ENCODE data around the gene OR1I1.

DNA sequence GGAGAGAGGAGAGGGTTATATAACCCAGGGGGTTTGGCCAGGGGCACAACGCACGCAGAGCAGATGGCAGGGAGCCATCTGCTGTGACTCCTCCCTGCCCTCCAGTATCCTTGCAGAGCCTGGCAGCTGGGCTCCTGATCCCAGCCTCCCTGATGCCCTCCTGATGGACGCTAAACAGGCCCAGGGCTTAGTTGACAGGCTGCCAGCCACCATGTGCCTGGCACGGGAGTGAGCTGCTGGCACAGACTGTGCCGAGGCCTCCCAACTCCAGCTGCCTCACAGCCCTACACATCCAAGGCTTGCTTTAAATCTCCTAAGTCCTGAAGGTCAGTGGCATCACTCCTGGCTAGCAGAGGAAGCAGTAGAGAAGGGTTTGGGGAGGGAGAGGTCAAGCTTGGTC lies 41.9 kb downstream of the OR1I1 start:
- TF ChIP-seq CTCF (conservative IDR thresholded peaks at IDR 0.05) (no peak), ZFX (IDR thresholded peaks at IDR 0.05) (no peak)
